Activated CD8-positive, alpha-beta memory T cell treated with anti-CD3 and anti-CD28 coated beads, Interleukin-2, amount 50 U/mL, for 1 hour (primary cell): ENCODE results near the gene INSM2.
A peak's percentile ranks its signal among the peaks of the same experiment; 100 is the strongest.

Experiments used
- DNase-seq: peaks from one replicate; pipeline ENCODE4 v3.0.0-alpha.2; 2020; ENCODE audit errors: extremely low read depth

The INSM2 gene, protein sequence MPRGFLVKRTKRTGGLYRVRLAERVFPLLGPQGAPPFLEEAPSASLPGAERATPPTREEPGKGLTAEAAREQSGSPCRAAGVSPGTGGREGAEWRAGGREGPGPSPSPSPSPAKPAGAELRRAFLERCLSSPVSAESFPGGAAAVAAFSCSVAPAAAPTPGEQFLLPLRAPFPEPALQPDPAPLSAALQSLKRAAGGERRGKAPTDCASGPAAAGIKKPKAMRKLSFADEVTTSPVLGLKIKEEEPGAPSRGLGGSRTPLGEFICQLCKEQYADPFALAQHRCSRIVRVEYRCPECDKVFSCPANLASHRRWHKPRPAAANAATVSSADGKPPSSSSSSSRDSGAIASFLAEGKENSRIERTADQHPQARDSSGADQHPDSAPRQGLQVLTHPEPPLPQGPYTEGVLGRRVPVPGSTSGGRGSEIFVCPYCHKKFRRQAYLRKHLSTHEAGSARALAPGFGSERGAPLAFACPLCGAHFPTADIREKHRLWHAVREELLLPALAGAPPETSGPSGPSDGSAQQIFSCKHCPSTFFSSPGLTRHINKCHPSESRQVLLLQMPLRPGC

DNA sequence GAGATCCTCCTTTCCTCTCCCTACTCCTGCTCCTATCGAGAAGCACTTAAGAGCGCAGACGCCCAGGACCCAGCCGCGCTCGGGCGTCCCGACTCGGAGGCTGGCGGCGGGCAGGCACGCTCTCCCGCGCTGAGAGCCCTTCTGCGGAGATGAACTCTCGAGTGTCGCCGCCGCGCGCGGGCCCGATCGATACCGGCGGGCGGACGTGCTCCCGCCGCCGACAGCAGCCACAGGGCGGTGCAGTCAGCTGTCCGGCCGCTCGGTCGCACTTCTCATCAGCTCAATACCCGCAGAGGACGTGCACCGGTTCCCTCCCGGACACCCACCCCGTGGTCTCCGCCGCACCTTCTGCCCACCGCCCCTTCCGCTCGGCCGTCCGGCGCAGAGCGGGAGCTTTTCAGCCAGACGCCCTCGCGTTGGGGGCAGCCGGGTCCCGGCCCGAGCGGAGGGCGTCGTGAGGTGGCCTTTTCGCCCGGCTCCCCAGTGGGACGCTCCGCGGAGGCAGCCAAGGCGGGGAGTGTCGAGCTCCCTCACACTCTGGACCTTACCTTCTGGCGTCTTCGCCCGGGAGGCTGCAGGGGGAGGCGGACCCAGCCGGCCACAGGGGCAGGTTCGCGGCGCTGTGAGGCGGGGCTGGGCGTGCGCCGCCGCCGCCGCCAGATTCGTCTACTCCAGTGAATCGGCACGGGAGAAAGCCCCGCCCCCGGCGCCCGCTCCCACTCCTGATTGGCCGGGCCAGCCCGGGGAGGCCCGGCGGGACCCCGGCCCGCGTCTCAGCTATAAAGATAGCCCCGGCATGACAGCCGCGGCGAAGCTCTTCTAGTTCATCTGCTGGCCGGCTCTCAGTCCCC lies at the start of gene INSM2:
TSS of gene INSM2 (plus strand) at position 808 of the 851 bp plus-strand sequence. CDS start 89 bp downstream, outside the sequence.
- DNase-seq, result no peak

DNA sequence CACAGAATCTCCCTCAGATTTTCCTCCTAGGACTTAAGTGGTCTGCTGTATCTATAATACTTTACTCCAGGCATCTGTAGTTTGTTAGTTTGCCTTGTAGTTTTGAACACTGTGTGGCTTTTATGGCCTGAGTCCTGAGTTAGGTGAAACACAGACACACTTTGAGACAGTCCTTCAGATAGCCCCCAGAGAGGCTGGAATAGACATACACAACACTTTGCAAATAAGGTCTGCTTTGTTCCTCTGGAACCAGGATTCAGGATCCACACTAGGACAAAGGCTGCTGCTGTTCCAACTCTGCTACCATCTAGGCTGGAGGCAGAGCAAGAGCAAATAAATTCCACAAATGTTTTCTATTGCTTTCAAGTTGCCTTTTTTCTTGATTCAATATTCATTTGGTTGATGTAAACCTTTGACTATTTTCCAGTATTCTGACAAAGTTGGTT lies 41.4 kb upstream of the INSM2 start:
- no peak for DNase-seq

DNA sequence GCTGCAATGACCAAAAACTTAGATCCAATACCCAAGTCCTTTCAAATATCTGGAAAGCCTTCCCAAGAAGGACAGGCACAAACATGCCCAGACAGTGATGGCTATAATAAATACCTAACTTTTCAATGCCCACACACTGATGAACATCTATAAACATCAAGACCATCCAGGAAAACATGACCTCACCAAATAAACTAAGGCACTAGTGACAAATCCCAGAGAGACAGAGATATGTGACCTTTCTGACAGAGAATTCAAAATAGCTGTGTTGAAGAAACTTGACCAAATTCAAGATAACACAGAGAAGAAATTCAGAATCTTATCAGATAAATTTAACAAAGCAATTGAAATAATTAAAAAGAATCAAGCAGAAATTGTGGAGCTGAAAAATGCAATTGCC lies 38.7 kb upstream of the INSM2 start:
- DNase-seq, result no peak

DNA sequence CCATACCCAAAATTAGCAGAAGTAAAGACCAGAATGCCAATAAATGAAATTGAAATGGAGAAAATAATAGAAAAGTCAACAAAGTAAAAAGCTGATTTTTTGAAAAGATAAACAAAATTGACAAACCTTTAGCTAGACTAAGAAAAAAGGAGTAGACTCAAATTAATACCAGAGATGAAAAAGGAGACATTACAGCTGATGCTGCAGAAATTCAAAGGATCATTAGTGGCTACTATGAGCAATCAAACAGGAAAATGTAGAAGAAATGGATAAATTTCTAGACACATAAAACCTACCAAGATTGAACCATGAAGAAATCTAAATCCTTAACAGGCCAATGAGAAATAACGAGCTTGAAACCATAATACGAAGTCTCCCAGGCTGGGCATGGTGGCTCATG lies 34.8 kb upstream of the INSM2 start:
- DNase-seq, result no peak

DNA sequence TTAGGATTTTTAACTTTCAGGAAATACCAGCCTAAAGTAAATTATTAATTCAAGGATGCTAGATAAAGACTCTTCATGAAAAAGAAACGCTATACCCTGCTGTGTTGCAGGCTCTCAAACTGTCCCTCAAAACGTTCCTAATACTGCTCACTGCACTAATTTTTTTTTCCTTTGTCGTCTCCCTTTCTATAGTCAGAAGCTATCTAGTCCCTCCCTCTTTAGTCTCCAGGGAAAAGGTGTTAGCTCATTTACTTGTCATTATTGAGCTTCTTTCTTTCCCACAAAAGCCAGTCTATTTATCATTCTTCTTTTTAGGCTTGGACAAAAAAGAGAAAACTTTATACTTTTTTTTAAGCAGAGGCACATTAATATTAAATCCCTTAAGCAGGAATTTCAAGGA lies 30.3 kb upstream of the INSM2 start:
- no peak for DNase-seq

DNA sequence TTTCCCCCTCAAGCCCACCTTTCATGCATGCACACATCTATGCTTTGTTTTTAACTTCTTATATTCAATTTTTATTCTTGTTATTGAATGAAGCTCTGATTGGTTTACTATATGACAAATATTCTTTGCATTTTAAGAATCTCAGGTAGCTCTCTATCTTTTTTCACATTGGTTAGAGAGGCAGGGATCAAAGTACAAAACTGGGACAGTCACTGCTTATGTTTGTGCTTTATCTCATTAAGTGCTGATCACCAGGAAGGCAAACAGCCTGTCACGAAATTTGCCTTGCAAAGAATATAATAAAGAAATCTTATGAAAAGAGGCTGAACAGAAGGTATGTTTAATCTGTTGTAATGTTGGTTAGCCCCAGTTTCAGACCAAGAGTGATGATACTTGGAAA lies 29.7 kb upstream of the INSM2 start:
- no peak for DNase-seq

DNA sequence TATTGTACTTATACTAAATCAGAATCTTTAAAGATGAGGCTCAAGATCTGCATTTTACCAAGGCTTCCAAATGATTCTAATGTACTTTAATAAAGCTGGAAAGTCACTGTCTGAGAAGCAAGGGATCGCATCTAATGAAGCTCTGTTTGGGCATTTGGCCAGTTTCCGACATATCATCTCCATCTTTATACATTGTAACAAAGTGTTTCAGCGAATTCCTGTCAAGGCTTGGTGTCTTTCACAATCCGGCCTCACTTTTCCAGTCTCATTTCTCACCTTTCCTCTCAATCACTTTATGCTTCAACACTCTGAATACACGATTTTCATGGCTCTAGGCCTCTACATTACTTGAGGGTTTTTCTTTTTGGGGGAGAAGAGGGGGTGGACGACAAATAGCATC lies 27.5 kb upstream of the INSM2 start:
- no peak for DNase-seq

DNA sequence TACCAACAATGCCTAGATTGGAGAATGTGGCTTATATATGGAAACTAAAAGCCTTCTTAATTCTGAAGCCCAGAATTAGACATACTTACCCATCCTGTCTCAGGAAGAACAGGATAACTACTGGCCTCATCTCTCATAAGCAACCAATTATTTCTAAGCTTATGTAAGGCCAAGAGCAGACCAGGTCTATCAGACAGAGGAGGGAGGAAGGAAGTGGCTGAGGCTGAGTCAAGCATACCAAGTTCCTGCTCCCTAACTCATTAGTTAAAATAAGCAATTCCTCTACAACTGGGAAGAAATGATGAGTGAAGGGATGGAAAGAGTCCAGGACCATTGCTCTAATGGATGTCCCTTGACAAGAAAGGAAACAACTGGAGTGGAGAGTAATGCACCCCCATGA lies 27.0 kb upstream of the INSM2 start:
- DNase-seq, result no peak

DNA sequence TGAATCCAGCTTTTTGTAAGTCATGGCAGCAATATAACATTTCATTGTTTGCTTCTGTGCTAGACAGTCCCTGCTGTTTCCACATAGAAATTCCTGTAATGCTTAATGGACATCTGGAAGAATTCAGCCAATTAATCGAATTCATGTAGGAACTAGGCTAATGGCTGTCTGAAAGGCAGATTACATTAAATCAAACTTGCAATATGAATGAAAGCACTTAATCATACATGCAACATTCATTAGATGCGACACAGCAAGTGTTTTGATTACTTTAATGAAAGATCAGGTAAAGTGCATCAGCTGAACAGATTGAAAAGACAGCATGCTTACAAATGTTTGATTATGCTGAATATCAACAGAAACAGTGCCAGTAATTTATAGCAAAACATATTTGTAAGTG lies 24.1 kb upstream of the INSM2 start:
- no peak for DNase-seq

DNA sequence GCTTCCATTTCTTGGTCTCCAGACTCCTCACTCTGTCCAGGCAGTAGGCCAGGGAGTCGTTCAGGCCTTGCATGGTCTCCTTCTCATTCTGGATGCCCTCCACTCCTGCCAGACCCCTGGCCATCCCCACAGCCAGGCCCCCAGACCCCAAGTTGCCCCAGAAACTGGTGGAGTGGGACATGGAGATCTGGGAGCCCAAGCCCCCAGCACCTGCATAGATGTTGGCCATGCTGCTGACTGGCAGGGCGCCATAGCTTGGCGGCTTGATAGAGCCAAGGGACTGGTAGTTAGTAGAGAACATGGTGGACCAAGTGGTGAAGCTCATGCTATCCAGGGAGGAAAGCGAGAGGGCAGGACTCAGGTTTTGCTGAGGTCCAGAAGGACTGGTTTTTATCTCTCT lies 21.2 kb upstream of the INSM2 start:
- DNase-seq, result no peak

DNA sequence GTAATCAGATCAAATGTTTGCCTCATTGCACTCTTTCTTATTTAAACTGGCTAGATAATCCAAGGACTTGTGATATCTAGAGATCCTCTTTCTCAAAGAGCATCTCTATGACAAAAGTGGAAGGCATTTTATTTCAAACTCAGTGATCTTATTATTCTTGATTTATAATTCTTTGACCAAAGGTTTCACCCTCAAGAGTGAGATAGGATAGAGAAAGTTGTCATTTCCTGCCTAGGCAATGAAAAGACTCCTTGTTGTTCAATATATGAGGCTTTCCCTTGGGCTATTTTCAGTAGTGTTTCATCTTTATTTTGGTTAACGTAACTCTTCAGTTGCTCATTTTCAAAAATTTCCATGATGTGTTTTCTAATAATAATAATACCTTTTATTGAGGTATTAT lies 18.0 kb upstream of the INSM2 start:
- DNase-seq, result no peak

DNA sequence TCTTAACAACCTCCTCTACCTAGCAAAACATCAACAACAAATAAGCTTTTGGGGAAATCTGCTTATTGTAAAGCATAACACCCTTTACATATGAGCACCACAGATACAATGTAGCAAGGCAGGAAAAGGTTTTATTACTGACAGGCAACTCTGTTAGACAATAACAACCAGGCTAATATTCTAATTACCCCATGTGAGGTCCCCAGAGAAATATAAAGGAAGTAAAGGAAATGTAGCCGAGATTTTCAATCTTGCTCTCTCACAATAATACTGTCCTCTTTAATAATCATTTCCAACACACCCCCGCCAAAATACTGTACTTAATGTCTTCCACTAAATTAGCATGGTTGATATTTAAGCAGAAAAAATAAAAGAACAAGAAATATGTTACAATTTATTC lies 14.0 kb upstream of the INSM2 start:
- DNase-seq, result no peak

DNA sequence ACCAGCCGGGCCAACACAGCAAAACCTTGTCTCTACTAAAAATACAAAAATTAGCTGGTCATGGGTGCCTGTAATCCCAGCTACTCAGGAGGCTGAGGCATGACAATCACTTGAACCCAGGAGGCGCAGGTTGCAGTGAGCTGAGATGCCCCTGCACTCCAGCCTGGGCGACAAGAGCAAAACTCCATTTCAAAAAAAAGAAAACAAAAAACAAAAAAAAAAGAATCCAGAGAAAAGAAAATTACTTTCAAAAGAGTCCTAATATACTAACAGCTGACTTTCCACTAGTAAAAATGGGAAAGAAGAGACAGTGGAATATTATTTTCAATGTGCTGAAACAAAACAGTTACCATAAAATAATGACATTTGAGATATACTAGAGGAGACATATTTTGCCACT lies 8.3 kb upstream of the INSM2 start:
- DNase-seq, result no peak

DNA sequence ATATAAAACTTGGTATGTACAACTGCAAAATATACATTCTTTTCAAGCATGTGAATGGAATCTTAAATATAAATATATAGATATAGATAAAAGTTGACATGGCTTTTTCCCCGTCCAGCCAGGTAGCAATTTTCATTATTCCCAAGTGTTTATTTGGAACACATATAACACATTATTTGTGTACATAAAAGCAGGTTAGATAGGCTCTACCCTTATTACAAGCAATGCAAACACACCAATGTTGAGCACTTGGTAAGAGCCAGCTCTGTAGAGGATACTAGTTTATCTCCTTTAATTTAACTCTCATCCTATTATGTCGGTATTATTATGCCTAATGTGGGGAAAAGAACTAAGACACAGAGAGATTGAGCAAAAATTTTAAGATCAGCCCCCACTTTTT lies 7.0 kb upstream of the INSM2 start:
- DNase-seq, result no peak

DNA sequence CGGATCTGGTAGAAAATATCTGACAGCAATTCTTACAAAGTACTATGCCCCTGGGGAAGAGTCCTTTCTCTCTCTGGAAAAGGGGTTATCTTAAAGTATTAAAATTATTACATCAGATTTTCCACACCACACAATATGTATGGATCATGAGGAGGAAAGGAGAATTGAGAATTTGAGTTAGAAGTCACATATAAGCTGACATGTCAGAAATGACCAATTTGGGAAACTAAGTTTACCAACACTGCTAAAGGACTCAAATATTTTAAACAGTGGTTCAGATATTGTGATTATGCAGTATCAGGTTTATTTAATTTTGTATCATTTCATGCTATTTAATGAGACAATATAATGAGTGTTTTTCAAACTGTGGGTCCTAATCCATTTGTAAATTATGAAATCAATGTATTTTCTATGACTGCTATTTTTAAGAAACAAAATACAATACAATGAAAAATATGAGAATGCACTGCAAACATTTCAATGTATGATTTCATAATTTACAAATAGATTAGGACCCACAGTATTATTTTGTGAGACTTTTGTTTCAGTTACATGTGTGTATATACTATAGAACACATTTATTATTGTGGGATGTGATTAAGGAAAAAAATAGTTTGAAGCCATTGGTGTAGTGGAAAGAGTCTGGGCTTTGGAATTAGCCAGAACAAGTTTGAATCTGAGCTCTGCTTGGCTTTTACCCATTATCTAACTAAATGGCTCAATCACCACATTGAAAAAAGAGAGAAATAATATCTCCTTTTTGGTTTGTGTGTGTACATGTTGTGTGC lies 1.8 kb upstream of the INSM2 start:
- DNase-seq, result no peak

DNA sequence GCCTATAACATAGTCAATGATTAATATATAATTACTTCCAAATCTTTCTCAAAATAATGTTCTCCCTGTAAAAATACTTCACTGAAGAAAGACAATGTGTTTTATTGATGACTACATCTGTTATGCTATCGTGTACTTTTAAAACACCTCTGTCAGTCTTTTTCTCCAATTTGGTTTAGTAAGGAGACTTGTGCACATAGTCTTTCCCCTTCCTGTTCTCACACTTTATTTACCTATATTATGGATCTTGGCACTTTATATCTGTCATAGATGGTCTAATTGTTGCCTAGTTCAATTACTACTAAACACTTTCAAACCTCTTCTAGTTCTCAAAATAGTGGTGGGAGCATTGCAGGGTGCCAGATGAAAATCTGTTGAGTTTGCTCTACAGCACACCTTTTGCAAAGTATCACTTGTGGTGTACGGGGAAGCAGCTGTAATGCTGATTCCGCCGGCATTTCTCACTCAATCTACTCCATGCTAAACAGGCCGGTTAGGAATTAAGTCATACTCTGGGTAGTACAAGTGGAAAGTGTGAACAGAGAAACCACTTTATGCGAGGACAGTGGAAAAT lies 1.1 kb upstream of the INSM2 start:
- no peak for DNase-seq

DNA sequence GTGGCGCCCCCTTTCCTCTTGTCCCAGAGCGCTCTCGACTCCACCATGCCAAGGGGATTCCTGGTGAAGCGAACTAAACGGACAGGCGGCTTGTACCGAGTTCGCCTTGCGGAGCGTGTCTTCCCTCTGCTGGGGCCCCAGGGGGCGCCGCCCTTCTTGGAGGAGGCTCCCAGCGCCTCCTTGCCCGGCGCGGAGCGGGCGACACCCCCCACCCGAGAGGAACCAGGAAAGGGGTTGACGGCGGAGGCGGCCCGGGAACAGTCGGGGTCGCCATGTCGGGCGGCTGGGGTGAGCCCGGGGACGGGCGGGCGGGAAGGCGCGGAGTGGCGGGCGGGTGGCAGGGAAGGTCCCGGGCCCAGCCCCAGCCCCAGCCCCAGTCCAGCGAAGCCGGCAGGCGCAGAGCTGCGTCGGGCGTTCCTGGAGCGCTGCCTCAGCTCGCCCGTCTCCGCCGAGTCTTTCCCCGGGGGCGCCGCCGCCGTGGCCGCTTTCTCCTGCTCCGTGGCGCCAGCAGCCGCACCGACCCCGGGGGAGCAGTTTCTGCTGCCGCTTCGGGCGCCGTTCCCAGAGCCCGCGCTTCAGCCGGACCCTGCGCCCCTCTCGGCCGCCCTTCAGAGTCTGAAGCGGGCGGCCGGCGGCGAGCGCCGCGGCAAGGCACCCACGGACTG lies 376 bp downstream of the INSM2 start:
- DNase-seq, result no peak

DNA sequence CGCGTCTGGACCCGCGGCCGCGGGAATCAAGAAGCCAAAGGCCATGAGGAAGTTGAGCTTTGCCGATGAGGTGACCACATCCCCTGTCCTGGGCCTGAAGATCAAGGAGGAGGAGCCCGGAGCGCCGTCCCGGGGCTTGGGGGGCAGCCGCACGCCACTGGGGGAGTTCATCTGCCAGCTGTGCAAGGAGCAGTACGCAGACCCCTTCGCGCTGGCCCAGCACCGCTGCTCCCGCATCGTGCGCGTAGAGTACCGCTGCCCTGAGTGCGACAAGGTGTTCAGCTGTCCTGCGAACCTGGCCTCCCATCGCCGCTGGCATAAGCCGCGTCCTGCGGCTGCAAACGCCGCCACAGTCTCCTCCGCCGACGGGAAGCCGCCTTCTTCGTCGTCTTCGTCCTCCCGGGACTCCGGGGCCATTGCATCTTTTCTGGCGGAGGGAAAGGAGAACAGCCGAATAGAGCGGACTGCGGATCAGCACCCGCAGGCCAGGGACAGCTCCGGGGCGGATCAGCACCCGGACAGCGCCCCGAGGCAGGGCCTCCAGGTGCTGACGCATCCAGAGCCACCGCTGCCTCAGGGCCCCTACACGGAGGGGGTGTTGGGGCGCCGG lies 1.0 kb downstream of the INSM2 start:
- DNase-seq, result peak; percentile 2

DNA sequence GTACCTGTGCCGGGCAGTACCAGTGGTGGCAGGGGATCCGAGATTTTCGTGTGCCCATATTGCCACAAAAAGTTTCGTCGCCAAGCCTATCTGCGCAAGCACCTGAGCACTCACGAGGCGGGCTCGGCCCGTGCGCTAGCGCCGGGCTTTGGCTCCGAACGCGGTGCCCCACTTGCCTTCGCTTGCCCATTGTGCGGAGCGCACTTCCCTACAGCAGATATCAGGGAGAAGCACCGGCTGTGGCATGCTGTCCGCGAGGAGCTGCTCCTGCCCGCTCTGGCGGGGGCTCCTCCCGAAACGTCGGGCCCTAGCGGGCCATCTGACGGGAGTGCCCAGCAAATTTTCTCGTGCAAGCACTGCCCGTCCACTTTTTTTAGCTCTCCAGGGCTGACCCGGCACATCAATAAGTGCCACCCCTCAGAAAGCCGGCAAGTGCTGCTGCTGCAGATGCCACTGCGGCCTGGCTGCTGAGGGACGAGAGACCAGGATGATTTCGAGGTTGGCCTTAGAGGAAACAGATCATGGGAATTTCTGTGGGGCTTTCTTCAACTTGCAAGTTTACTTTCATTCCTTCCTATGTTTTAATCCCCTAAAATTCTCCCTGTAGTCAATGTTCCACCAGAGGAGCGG lies 1.6 kb downstream of the INSM2 start:
- no peak for DNase-seq

DNA sequence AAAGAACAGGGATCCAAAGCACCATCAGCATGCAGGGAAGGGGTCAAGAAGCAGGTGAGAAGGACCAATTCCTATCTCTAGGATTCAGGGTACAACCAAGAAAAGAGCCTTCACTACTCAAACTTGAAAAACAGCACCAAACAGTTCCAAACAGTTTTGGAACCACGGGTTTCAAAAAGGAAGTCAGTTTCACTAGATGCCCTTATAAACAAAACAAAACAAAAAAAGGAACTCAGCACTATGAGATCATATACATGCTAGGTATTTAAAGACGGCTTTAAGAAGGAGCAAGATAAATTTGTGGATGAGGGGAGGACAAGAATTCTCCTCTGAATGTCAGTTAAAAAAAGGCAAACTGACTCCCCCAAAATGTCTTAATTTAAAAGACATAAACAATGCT lies 6.0 kb downstream of the INSM2 start:
- DNase-seq, result no peak
